ENCODE data around the gene MGAT4D.
"Not testable (repeated sequence)": the region's sequence is repeated elsewhere in the genome, so short reads cannot be mapped to it uniquely, and the experiment has no call there.

The MGAT4D gene

DNA sequence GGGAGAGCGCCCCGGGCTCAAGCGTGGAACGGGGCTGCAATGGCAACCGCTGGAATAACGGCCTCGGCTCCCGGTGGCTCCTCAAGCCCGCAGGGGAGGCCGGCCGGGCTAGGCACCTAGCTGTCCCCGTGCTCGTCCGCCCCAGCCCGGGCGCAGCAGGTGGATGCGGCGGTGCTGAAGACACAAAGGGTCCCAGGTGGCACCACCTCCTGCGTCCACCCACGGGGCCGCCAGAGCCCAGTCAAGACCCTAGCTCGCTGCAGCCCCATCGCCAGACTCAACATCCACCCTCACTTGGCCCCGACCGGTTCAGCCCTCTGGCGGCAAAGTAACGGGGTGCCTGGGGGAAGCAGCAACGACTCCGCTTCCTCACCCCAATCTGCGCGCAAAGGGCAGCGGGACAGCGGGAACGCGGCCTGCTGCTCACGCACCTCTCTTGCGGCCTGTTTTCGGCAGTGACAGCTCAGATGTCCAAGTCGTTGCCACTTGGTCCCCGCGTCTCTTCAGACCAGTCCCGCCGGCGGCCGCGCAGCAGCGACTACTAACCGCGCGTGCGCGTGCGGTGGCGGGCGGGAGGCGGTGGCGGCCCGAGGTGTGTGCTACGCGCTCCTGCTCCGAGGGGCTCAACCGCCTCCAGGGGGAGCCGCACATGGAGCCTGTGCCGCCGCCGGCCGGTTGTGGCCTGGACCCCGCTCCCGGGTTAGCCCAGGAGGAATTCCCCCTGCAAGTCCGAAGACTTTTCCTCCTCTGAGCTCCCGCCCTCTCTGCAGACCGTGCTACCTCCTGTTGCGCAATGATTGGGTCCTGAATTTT, 70.8 kb downstream of the MGAT4D start, which contains the start of gene CLGN:
Gene CLGN, minus strand, starts transcription at position 543 of the 813 bp plus-strand sequence. CDS start 14,570 bp downstream, outside the sequence.
- ATAC-seq: peak; percentile 95
- no peak for TF ChIP-seq CSDC2 (CRISPR knock-in tag; IDR thresholded peaks at IDR 0.05)
- TF ChIP-seq ESRRG (CRISPR knock-in tag; IDR thresholded peaks at IDR 0.05): no peak

DNA sequence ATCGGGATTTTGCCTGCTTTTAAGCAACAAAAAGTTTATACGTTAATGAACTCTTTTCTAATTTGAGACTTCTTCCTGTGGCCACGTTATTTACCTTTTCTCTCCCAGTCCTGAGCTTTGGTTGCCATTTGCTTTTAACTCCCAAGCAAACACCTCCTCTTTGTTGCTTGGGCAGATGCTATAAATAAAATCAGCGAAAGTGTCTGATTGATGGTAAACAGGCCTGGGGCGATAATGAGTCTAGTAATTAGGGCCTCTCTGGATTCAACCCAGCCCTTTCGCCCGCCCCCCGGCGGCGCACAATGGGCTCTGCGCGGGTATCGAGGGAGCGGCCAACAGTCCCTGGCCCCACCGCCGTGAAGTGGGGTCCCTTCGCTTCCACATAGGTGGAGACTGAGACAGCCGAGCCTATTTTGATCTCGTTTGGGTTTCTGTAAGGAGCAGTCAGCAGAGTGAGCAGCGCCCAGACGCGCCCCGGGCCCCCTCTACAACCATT, 71.4 kb downstream of the MGAT4D start:
- ATAC-seq: peak; percentile 67
- no peak for TF ChIP-seq PATZ1 (CRISPR knock-in tag; IDR thresholded peaks at IDR 0.05; ENCODE audit: borderline replicate concordance)
- TF ChIP-seq OSR1 (CRISPR knock-in tag; IDR thresholded peaks at IDR 0.05): no peak
- TF ChIP-seq BACH2 (CRISPR knock-in tag; IDR thresholded peaks at IDR 0.05; ENCODE audit: borderline replicate concordance): no peak

- TF ChIP-seq CREB5 (CRISPR knock-in tag; IDR thresholded peaks at IDR 0.05; ENCODE audit: low read depth) (no peak), POU6F1 (CRISPR knock-in tag; IDR thresholded peaks at IDR 0.05; ENCODE audit: borderline replicate concordance, low read depth) (no peak), OSR1 (CRISPR knock-in tag; IDR thresholded peaks at IDR 0.05) (no peak), ZNF8 (CRISPR knock-in tag; IDR thresholded peaks at IDR 0.05) (no peak), ISL1 (CRISPR knock-in tag; IDR thresholded peaks at IDR 0.05) (no peak)
- no peak for ATAC-seq
Measured at GRCh38 chr4:140423106-140423505, 75.0 kb downstream of the MGAT4D start.

DNA sequence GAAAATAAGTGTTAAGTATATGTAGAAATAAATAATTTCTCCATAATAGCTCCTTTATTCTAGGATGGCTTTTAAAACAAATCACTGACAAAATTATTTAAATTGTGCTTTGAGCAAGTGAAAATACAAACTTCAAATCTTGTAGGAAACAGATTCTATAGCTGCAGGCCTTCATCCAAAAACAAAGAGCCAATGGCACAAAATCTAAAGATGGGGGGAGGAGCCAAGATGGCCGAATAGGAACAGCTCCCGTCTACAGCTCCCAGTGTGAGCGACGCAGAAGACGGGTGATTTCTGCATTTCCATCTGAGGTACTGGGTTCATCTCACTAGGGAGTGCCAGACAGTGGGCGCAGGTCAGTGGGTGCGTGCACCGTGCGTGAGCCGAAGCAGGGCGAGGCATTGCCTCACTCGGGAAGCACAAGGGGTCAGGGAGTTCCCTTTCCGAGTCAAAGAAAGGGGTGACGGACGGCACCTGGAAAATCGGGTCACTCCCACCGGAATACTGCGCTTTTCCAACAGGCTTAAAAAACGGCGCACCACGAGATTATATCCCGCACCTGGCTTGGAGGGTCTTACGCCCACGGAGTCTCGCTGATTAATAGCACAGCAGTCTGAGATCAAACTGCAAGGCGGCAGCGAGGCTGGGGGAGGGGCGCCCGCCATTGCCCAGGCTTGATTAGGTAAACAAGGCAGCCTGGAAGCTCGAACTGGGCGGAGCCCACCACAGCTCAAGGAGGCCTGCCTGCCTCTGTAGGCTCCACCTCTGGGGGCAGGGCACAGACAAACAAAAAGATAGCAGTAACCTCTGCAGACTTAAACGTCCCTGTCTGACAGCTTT, 84.7 kb downstream of the MGAT4D start:
- not testable (repeated sequence) for ATAC-seq

DNA sequence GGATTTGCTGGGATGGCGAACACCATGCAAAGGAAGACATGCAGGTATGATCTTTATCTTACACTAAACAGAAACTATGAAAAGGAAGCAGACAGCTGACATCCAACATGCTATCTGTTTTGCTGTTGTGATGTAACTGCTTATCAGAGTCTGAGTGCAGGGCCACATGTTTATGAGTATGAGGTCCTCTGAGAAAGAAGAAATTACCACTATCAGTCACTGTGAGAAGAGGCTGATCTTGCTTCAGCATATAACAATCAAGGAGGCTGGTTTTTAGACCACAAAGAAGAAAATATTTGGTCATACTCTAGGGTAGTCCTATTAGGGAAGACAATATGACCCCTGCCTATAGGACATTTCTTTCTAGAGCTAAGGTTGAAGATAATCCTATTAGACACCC, 89.1 kb downstream of the MGAT4D start:
- no peak for ATAC-seq
- no peak for TF ChIP-seq ARNTL (CRISPR knock-in tag; IDR thresholded peaks at IDR 0.05; ENCODE audit: borderline replicate concordance, low read depth)
- no peak for TF ChIP-seq GLIS3 (CRISPR knock-in tag; IDR thresholded peaks at IDR 0.05)
- no peak for TF ChIP-seq ZFP30 (CRISPR knock-in tag; IDR thresholded peaks at IDR 0.05)
- no peak for TF ChIP-seq ZFP3 (CRISPR knock-in tag; IDR thresholded peaks at IDR 0.05)
- TF ChIP-seq ZC3H10 (CRISPR knock-in tag; IDR thresholded peaks at IDR 0.05): no peak
- TF ChIP-seq CREB5 (CRISPR knock-in tag; IDR thresholded peaks at IDR 0.05; ENCODE audit: low read depth): no peak
- TF ChIP-seq ZNF8 (CRISPR knock-in tag; IDR thresholded peaks at IDR 0.05): no peak
- no peak for TF ChIP-seq ZNF70 (CRISPR knock-in tag; IDR thresholded peaks at IDR 0.05)

DNA sequence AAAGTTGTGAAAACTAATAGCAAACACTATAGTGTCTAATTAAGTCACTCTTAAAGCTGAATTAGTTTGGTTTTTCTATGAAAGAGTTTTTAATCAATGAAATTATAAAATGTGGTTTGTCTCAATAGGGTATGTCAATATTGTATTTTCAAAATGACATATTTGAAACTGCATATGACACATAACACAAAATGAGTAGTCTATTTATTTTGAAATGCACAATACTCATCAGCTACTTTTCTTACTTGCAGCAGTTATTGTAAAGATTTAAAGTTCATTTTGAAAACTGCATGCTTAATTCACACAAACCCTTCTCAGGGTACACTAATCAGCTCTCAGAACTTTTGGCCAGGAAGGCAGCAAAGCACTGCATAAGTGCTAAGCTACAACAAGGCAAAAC, 91.8 kb downstream of the MGAT4D start:
- TF ChIP-seq ESRRG (CRISPR knock-in tag; IDR thresholded peaks at IDR 0.05): no peak
- no peak for TF ChIP-seq OSR1 (CRISPR knock-in tag; IDR thresholded peaks at IDR 0.05)
- no peak for TF ChIP-seq SNAI2 (CRISPR knock-in tag; IDR thresholded peaks at IDR 0.05)
- no peak for TF ChIP-seq ZNF565 (CRISPR knock-in tag; conservative IDR thresholded peaks at IDR 0.05; ENCODE audit: low read depth)
- TF ChIP-seq ISL1 (CRISPR knock-in tag; IDR thresholded peaks at IDR 0.05): no peak
- TF ChIP-seq CSDC2 (CRISPR knock-in tag; IDR thresholded peaks at IDR 0.05): no peak
- TF ChIP-seq GLIS3 (CRISPR knock-in tag; IDR thresholded peaks at IDR 0.05): no peak
- ATAC-seq: no peak
